GM12874 (cell line): ENCODE measurements around the gene NAGA.

ENCODE experiments used
- TF ChIP-seq, protein P1 (sequence below): IDR thresholded peaks from 2 replicates; pipeline ENCODE4 v1.5.1; 2011; ENCODE audit warnings: low read depth, mild to moderate bottlenecking, control low read depth, low read length, moderate library complexity; ENCODE audit not compliant: insufficient read depth

Gene NAGA

DNA sequence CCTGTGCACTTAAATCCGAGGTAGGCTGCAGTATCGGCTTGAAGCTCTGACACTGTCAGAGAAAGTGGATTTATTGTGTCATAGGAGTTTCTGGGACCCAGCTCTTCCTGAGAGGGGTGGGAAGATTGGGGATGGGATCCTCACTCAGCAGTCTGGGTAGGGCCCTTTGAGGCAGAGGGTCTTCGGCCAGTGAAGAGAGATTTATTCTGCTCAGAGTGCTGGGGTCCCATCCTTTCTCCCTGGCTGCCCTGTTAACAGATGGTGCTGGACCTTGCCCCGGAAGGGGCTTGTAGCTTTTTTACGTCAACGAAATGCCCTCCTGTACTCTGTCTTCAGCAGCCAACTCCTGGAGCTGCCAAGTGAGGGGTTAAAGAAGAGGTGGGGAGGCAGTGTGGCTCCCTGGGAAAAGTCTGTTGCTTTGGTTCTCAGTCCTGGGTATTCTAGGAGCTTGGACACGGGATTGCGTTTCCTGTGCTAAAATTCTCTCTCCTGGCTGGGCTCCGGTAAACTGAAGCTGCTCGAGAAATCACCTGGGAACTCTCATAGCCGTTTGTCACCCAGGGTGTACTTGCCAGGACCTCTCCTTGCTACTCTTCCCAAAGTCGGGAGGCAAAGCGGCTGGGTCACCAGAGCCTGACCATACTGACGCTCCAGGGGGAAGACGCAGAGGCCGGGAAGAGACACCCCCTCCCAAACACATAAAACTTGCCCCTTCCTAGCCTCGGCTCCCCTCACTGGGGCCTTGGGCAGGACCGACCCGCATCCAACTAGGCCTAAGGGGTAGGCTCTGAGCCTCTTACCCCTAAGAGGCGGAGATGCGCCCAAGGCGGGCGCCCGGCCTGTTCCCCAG, 8.1 kb upstream of the NAGA start:
- TF ChIP-seq, protein P1, sequence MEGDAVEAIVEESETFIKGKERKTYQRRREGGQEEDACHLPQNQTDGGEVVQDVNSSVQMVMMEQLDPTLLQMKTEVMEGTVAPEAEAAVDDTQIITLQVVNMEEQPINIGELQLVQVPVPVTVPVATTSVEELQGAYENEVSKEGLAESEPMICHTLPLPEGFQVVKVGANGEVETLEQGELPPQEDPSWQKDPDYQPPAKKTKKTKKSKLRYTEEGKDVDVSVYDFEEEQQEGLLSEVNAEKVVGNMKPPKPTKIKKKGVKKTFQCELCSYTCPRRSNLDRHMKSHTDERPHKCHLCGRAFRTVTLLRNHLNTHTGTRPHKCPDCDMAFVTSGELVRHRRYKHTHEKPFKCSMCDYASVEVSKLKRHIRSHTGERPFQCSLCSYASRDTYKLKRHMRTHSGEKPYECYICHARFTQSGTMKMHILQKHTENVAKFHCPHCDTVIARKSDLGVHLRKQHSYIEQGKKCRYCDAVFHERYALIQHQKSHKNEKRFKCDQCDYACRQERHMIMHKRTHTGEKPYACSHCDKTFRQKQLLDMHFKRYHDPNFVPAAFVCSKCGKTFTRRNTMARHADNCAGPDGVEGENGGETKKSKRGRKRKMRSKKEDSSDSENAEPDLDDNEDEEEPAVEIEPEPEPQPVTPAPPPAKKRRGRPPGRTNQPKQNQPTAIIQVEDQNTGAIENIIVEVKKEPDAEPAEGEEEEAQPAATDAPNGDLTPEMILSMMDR, result no peak

DNA sequence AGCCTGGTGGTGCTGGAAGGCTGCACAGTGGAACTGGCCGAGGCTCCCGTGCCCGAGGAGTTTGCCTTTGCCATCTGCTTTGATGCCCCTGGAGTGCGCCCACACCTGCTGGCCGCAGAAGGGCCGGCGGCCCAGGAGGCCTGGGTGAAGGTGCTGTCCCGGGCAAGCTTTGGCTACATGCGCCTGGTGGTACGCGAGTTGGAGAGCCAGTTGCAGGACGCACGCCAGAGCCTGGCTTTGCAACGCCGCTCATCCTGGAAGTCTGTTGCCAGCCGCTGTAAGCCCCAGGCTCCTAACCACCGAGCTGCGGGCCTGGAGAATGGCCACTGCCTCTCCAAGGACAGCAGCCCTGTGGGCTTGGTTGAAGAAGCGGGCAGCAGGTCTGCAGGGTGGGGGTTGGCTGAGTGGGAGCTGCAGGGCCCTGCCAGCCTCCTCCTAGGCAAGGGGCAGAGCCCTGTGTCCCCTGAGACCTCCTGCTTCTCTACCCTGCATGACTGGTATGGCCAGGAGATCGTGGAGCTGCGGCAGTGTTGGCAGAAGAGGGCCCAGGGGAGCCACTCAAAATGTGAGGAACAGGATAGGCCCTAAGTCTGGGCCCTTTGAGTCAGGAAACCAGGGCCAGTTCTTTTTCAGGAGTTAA, 7.0 kb upstream of the NAGA start:
- TF ChIP-seq, protein P1, result no peak

DNA sequence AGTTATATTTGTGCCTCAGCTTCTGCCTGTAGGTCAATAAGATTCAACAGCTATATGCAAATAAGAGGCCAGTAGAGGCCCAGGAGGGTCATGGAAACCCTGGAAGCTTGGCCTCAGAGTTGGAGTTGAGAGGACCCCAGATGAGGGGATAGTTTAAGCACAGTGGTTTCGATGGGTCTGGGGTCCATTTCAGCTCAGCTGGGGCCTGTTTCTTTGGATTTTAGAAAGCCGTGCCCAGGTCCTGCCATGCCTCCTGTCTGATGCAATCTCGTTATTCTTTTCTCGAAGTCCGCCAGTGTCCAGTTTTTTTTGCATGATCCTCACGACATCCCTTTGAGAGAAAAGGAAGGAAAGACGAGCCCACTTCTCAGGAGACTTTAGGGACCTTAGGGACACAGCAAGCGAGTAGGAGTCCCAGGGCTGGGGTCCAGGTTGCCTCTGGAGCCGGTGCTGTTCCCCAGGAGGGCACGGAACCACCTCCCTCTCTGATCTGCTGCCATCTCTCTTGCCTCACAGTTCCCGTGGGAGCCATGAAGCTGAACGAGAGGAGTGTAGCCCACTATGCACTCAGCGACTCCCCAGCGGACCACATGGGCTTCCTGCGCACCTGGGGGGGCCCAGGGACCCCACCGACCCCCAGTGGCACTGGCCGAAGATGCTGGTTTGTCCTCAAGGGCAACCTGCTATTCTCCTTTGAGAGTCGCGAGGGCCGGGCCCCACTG, 6.3 kb upstream of the NAGA start:
- TF ChIP-seq, protein P1, result no peak

DNA sequence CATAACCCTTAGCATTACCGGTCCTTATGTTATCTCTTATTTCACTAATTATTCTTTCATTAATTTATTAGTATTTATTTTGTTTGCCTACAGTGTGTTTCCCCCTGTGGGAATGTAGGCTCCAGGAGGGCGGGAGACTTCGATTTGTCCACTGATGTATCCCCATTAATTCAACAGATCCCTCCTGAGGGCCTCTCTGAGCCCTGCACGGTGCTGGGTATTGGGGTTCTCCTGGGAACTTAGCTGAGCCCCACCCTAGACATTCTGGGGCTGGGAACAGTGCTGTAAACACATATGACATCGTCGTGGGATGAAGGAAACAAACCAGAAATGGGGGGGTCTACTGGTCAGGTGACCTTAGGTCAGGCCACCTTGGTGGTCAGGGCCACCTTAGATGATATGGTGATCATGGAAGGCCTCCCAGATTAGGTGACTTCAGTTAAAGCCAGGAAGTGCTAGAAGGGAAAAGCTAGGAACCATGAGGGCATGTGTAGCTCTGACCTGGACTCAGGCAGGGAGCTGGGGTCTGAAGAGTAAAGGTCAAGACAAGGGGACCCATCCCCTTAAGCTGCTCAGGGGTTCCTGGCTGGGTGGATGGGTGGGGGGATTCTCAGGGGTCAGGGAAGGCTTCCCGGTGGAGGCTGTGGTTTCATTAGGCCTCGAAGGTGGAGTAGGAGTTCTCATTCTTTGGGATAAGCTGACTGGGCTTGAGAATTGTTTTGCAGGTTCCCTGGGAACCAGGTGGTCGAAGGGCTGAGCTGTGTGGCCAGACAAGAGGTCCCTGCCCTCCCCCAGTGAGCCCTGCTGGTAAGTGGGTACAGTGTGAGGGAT, 4.4 kb upstream of the NAGA start:
- TF ChIP-seq, protein P1, result no peak

DNA sequence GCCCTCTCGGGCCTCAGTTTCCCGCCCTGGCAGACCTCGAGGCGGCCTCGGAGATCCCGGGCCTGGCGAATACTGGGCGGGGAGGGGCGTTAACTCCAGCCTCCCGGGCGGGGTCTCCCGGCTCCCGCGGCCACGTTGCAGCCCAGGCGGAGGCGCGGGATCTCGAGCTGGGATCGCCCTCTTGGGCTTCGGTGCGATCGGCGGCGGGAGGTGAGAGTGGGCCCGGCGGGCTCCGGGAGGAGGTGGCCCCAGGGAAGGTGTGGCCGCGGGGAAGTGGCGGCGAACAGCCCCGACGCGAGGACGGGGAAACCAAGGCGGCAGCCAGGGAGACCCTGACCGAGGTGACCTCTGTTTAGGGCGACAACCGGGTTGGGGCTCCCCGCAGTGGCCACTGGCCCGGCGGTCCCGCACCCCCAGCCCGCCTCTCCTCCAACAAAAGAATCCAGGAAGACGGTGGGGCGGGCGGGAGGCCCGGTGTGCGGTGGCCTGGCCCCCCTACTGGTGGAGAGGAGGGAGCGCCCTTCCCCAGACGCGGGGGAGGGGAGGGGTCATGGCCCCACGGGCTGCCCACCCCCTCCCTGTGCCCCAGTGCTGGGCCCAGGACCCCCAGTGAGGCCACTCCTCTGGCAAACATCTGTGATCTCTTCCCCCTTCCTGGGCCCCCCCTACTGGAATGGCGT, 3.7 kb upstream of the NAGA start, which contains the start of gene PHETA2:
Gene PHETA2, plus strand, starts transcription at position 117 of the 680 bp plus-strand sequence. CDS start 3,046 bp downstream, outside the sequence.
- TF ChIP-seq, protein P1, result peak; percentile 61

DNA sequence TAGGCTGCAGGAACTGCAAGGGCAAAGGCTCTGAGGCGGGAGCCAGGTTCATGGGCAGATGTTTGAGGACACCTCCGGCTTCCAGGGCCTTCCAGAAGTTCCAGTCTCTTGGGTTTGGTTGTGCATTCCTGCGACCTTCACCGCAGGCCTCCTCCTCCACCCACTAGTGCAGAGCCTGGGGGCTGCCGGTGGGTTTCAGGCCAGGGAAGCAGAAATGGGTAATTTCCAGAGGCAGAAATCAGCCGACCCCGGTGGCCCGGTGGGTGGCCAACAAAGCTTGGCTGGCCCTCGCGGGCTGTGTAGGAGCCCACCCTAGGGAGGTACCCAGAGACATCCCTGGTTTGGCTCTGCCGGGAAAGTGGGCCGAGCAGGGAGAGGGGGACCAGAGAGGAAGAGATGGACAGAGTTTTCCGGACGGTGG, 3.0 kb upstream of the NAGA start:
- TF ChIP-seq, protein P1, result no peak
